Lung (tissue), 12 donors: ENCODE data around the gene ZBTB11. TPM values are rescaled to one million over a fixed set of nuclear protein-coding genes. Genes with fewer than 3 reads are reported as not detected.
"Not testable (repeated sequence)": the region's sequence is repeated elsewhere in the genome, so short reads cannot be mapped to it uniquely, and the experiment has no call there.

Source experiments
- ATAC-seq: fragments of 200-7000 bp; cut with Tn5 transposase; one replicate; pipeline ENCODE4 v1.9.1; 2020; ENCODE audit warnings: moderate number of reproducible peaks; ENCODE audit not compliant: insufficient read depth, low FRiP score
- DNase-seq, 3 donors: peaks; one replicate each; pipeline ENCODE4 v3.0.0-alpha.2; 2013 to 2017
- H3K27ac ChIP-seq, 2 donors: one replicate each; pipeline ENCODE4 v1.5.1; 2013; ENCODE audit warnings: mild to moderate bottlenecking in 2 of 2, moderate library complexity in 2 of 2, control low read depth in 1 of 2, inconsistent platforms in 1 of 2, low read depth in 1 of 2, low read length in 1 of 2
- H3K27me3 ChIP-seq, 3 donors: one replicate each; pipeline ENCODE4 v1.5.1; 2013; ENCODE audit warnings: low read length in 2 of 3; ENCODE audit not compliant: control insufficient read depth in 3 of 3, insufficient read depth in 3 of 3
- H3K36me3 ChIP-seq, 4 donors: one replicate each; pipeline ENCODE4 v1.5.1; 2013; ENCODE audit warnings: low read length in 4 of 4, mild to moderate bottlenecking in 1 of 4, moderate library complexity in 1 of 4; ENCODE audit not compliant: control insufficient read depth in 4 of 4, insufficient read depth in 4 of 4
- H3K4me1 ChIP-seq, 5 donors: one replicate each; pipeline ENCODE4 v1.5.1; 2013; ENCODE audit warnings: low read length in 5 of 5, mild to moderate bottlenecking in 2 of 5, moderate library complexity in 1 of 5; ENCODE audit not compliant: control insufficient read depth in 5 of 5, insufficient read depth in 5 of 5
- H3K4me3 ChIP-seq: one replicate; pipeline ENCODE4 v1.5.1; 2013; ENCODE audit warnings: mild to moderate bottlenecking, control low read depth, moderate library complexity
- H3K9ac ChIP-seq, 2 donors: one replicate each; pipeline ENCODE4 v1.5.1; 2013; ENCODE audit warnings: low read length in 2 of 2, control low read depth in 1 of 2; ENCODE audit not compliant: insufficient read depth in 1 of 2
- H3K9me3 ChIP-seq, 4 donors: one replicate each; pipeline ENCODE4 v1.5.1; 2013; ENCODE audit warnings: low read length in 3 of 4, mild to moderate bottlenecking in 1 of 4, moderate library complexity in 1 of 4; ENCODE audit not compliant: control insufficient read depth in 4 of 4, insufficient read depth in 3 of 4
- CTCF ChIP-seq: IDR thresholded peaks from 2 replicates; pipeline ENCODE4 v1.5.1; 2012; ENCODE audit warnings: mild to moderate bottlenecking; ENCODE audit errors: control extremely low read depth, extremely low read depth
- WGBS, 2 donors: extraction: QIAGEN DNeasy Blood & Tissue Kit; methylation state at CpG; one replicate each; pipeline ENCODE4 v1.1.7; 2013; 5-methylcytosine and 5-hydroxymethylcytosine counted together
- polyA plus RNA-seq, 2 donors: library from polyadenylated mRNA; stranded (reverse); fragments of 200-250 nt; gene quantifications; one replicate each; pipeline ENCODE4 v1.2.1, GENCODE V29; 2013
- total RNA-seq, 2 donors: library from RNA; depleted of rRNA in 1 of 2; stranded (reverse); fragments of >200 nt in 1 of 2; gene quantifications; one replicate each; pipeline ENCODE4 v1.2.1, GENCODE V29; 2014 to 2021
- donor health status: control.
- donor health status: control.
- donor health status: Bipolar disorder and iron deficiency.
- donor health status: healthy.
- donor health status: DM: yes; HTN: yes; CAD: no.

Gene ZBTB11
- total and polyA plus RNA-seq, 4 donors, result 7.5 to 42.5 (median 11.8) TPM

GRCh38 chr3:101619734-101620133 lies 57.2 kb downstream of the ZBTB11 start:
- Histone ChIP-seq H3K4me3 (no peak overlapping the region), H3K27me3 (no peaks in the 10 kb centered on the region), H3K9me3 (peaks cover 0 to under 1% (median 0%) of the 10 kb centered on the region in 4 donors), H3K27ac (no peak overlapping the region), H3K4me1 (no peaks in the 10 kb centered on the region), H3K36me3 (no peaks in the 10 kb centered on the region), H3K9ac (no peak overlapping the region)
- DNase-seq (no peak), ATAC-seq (no peak)
- 91 to 93% methylated on average over 3 of the region's 3 CpGs for WGBS, 2 donors
- no peak for TF ChIP-seq CTCF

GRCh38 chr3:101618726-101619125 lies 58.2 kb downstream of the ZBTB11 start:
- TF ChIP-seq CTCF, result no peak
- no peaks in the 10 kb centered on the region for H3K9me3 ChIP-seq
- ATAC-seq (no peak), DNase-seq (no peak)
- 83 to 86% methylated on average over 1 of the region's 1 CpG for WGBS, 2 donors
- no peaks in the 10 kb centered on the region for H3K36me3 ChIP-seq
- no peak overlapping the region for H3K4me3 ChIP-seq
- no peaks in the 10 kb centered on the region for H3K4me1 ChIP-seq
- H3K9ac ChIP-seq, result no peak overlapping the region
- H3K27me3 ChIP-seq, result no peaks in the 10 kb centered on the region
- no peak overlapping the region for H3K27ac ChIP-seq

- WGBS, 2 donors, result 86 to 91% methylated on average over 7 of the region's 7 CpGs
- Histone ChIP-seq H3K4me1 (no peaks in the 10 kb centered on the region), H3K9ac (no peak overlapping the region), H3K27me3 (no peaks in the 10 kb centered on the region), H3K27ac (no peak overlapping the region), H3K36me3 (no peaks in the 10 kb centered on the region), H3K9me3 (no peaks in the 10 kb centered on the region), H3K4me3 (no peak overlapping the region)
- DNase-seq, result no peak
- no peak for TF ChIP-seq CTCF
- no peak for ATAC-seq
Observed at GRCh38 chr3:101617478-101617877, 59.5 kb downstream of the ZBTB11 start.

GRCh38 chr3:101615525-101615924 lies 61.4 kb downstream of the ZBTB11 start:
- ATAC-seq (no peak), DNase-seq (no peak)
- H3K27me3 ChIP-seq, result no peaks in the 10 kb centered on the region
- H3K27ac ChIP-seq, result no peak overlapping the region
- H3K4me3 ChIP-seq, result no peak overlapping the region
- no peaks in the 10 kb centered on the region for H3K4me1 ChIP-seq
- no peak overlapping the region for H3K9ac ChIP-seq
- no peak for TF ChIP-seq CTCF
- H3K9me3 ChIP-seq, result no peaks in the 10 kb centered on the region
- WGBS, 2 donors, result 92 to 94% methylated on average over 6 of the region's 6 CpGs
- H3K36me3 ChIP-seq, result no peaks in the 10 kb centered on the region

- H3K4me1 ChIP-seq, H3K9me3 ChIP-seq, H3K36me3 ChIP-seq, H3K4me3 ChIP-seq, H3K27me3 ChIP-seq, H3K9ac ChIP-seq, DNase-seq, H3K27ac ChIP-seq, ATAC-seq: not testable (repeated sequence)
- WGBS, 2 donors, result 88 to 90% methylated on average over 8 to 9 of the region's 9 CpGs
Observed at GRCh38 chr3:101613014-101613413, 63.9 kb downstream of the ZBTB11 start.
